ENCODE results near the gene UXT.

GRCh38 chrX:47634871-47635575, 24.0 kb downstream of the UXT start:
- TF ChIP-seq ZNF423 (CRISPR knock-in tag; IDR thresholded peaks at IDR 0.05) (no peak), ZNF121 (CRISPR knock-in tag; IDR thresholded peaks at IDR 0.05) (no peak), MLX (CRISPR knock-in tag; IDR thresholded peaks at IDR 0.05) (no peak), CTCF (IDR thresholded peaks at IDR 0.05) (no peak), ZNF232 (CRISPR knock-in tag; IDR thresholded peaks at IDR 0.05) (no peak), TEAD4 (CRISPR knock-in tag; IDR thresholded peaks at IDR 0.05) (no peak)

All from WTC11 (cell line).